ENCODE results near the gene NXNL2. TPM values are rescaled to one million over a fixed set of nuclear protein-coding genes. Genes with fewer than 3 reads are reported as not detected.

NXNL2 gene
- total RNA-seq, 1 donor from 2014 or later, result 0.72 TPM

DNA sequence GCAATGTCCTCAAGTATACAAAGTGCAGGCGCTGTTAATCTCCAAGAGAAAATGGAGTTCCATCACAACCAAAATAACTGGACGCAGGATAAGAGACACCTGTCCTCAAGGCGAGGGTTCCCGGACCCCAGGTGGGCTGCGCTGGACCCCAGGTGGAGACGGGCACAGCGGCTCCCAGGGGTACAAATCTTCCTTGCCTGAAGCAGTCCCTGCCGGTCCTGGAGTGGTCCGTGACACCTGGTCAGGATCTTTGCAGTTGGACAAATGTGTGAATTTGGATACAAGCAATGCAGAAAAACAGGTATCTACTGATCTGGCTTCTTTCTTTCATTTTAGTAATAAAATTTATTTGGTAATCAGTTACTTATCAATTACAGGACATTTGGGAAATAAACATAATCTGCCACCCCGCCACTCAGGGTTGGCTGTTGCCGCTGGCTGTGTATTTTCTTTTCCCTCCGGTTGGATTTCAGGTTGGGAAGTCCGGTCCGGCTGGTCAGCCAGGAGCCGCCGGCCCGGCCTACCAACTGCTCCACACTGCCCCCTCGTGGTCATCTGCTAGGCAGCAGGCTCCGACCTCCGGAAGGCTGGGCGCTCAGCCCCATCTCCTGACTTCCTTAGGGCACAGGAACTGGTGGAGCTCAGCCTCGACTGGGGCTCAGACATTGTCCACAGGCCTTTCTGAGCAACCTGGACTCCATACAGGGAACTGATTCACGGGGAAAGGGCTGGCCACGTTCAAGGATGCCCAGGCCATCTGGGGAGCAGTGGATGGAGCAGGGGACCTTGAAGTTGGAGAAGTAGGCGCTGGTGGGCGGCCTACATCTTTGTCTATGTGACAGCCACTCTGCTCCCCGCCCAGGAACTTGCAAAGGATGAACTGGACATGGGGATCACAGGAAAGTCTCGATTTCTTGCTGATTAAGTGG lies 43.4 kb downstream of the NXNL2 start:
- peak; percentile 87 for DNase-seq

DNA sequence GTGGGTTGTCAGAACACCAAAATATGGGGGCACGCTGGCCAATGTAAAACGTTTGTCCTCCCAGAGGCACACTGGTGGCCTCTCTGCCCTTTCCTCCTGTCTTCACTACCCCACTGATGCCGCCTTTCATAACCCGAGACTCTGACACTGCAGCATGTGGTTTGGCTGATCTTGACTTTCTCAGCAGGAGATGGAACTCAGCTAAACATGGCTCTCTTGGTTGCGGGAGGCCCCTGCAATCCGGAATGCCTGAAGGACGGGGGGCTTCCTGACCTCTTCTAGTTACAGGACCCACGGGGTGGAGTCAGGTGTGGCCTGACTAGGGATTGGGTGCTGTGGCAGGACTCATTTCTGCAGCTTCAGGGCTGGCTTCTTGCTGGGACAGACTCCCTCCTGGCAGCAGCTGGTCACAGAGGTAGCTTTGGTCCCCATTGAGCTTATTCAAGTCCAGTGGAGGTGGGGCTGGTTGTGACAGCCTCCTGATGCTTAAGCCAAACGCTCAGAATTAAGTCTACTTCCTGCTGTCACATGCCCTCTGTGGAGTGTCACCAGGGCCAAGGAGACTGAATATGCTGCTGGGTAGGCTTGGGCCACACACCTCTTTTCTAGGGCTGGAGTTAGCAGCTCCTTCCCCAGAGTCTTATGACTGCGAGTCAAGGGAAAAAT lies 44.2 kb downstream of the NXNL2 start:
- no peak for DNase-seq

DNA sequence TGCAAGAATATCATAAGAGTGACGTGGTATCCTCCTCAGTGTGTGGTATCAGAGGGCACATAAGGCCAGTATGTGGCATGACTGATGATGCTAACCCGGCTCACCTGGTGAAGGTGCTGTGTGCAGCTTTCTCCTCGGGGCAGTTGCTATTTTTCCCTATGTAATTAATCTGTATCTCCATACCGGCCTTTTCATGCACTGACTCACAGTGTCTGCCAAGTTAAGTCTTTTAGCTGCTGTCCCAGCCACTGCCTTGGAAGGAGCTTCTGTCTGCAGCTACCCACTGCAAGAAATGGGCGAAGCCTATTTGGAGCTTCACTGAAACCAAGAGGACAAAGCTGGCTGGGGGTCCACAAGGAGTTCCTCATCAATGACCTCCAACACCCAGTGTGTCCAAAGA lies 46.0 kb downstream of the NXNL2 start:
- DNase-seq, result no peak

DNA sequence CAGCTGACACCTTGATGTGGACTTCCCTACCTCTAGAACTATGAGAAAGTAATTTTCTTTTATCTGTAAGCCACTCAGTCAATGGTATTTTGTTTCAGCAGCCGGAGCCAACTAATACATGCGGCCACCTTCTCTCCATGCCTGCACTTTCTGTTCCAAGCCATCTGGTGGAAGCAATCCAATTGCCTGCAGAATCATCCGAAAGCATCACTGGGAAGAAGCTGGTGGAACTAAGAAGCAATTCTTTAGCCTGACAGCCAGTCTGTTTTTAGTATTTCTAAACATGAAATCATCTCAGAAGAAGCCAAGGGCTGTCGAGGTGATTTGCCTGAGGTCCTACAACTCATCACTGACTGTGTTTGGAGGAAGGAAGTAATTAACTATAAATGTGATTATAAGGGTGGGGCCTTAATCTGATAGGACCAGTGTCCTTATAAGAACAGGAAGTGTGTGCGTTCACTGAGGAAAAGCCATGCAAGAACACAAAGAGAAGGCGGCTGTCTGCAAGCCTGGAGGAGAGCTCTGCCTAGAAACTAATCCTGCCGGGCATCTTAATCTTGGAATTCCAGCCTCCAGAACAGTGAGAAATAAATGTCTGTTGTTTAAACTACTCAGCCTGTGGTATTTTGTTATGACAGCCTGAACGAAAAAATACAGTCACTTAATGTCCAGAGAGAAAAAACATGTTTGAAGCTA lies 49.1 kb downstream of the NXNL2 start:
- peak; percentile 28 for DNase-seq

DNA sequence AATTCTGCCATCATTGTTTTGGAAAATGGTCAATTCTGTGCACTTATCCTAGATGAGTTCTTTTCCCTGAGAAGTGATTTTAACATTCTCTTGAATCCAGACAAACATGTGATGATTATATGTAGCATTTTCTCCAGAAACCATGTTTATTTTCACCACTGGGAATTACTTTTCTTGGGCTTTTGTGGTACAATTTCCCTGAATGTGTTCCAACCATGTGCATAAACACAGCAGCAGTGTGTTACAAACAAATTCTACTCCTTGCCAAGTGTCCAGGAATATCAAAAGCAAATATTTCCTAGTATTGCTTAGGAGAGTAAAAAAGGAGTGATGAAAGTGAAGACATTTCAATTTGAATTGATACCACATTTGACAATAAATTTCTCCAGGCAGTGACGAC lies 50.4 kb downstream of the NXNL2 start:
- DNase-seq, result no peak

DNA sequence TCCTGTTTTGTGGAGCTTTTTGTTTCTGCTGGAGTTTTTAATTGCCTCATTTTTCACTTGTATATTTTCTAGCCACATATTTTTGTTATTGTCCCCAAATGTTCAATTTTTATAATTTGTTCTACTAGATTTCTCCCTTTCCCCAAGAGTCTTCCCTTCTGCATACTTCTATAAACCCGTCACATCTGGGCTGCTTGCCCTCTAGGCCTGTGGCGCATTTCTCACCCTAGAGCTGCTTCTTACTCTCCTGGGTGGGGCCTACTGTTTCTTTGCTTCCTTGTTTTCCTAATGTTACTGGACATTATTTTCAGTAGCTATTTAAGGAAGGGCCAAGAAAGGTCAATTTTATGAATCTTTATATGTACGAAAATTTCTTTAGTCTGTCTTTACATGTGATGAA lies 51.5 kb downstream of the NXNL2 start:
- no peak for DNase-seq

DNA sequence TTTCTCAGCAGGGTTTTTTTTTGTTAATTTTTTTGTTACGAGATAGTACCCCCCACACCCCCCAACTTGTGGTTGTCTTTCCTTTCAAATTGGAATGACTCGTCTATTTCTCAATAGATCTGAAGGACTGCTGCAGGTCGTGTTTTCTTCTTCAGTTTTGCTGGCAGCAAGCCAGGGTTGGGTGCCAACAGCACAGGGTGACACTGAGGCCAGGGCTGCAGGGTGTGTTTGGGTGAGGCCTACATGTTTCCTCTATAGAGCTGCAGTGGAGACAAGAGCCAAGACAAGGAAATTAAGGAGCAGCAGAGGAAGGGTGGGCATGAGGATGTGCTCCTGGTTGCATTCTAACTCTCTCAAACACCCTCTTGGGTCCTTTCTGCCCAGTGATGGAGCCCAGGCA lies 52.2 kb downstream of the NXNL2 start:
- no peak for DNase-seq

DNA sequence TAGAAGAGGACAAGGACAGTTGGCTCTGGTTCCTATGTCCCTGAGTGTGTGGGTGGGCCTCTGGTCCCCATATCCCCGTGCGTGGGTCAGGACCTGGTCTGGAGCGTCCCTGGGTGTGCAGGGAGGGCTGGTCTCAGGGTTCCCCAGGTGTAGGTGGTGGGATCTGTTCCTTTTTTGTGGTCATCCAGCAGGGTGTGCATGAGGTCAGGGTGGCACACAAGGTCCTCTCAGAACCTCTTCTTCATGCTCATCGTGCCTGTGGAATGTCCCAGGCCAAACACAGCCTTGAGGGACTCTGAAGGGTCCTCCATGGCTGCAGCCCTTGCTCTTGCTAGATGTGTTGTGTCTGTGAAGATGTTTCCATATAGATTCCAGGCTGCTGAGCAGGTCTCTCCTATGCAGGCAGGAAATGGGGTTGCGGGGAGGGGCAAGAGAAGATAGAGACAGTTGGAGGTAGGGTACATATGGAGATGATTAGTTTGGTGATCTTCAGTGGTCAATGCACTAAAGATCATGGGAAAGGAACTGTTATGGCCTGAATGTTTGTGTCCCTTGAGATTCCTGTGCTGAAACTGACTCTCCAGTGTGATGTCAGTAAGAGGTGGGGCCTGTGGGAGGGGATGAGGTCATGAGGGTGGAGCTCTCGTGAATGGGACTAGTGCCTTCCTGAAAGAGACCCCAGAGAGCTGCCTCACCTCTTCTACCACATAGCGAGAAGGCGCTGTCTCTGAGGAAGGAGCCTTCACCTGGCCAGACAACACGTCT lies 53.1 kb downstream of the NXNL2 start:
- no peak for DNase-seq

DNA sequence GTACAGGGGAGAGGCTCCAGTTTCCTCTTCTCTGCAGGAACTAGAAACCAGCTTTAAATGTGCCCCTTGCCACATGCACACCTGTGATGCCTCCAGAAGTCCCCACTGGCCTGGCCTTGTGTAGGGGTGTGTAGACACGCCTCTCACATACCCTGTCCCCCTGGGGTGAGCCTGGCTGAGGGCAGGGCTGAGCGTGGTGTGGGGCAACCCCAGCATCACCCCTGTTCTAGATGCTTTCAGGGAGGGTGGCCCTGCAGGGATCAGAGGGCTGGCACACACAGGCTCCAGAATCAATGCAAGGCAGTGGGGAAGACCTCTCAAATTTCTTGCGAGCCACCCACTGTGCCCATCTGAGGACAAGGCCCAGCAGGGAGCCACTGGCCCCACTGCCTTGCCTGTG lies 54.7 kb downstream of the NXNL2 start:
- DNase-seq, result no peak

DNA sequence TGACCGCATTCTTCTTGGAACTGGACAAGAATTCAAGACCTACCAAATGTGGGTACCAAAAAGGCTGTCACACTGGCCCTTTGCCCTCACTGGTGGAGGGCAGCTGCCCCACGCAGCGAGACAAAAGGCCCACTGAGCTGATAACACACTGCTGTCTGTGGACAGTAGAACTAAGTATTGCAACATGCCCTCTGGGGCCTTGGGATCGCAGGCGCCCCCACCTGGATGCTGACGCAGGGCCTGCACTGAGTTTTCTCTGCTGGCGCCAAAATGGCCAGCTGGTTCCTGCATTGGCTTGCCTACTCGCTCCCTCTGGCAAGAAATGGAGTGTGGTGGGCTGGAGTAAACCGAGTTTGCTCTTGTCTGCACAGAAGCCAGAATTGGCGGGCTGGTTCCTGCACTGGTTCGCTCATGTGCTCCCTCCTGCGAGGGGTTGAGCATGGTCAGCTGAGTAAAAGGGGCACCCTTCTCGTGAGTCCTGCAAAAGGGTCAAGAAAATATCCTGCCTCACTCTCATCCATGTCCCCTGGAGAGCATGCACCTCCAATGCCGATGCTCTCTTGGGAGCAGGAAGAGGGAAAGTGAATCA lies 55.7 kb downstream of the NXNL2 start:
- no peak for DNase-seq

DNA sequence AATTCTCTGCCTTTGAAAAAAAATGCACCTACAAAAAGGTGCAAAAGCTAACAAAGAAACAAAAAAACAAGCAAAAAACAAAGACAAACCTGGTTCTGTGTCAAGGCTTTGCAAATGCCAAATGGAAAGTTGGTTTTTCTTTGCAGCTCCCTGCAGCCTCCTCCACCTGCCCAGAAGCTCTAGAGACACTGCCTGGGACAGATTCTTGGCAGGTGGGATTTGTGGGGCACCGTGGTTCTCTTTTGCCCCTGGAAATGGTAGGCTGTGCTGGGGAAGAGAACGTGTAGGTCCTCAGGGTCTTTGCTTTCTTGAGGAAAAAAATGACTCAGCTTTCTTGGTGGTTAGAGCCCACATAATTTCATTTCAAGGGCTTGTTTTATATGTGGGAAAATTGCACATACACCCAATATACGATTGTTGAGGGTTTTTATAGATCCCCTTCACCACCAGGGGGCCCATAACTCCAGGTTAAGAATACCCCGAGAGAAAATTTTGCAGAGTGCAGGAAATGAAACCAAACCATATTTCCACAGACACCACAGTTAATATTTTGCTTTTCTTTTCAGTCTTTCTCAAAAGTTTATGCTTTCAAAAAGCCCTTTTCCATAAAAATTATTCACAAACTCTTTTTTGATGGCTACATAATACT lies 58.7 kb downstream of the NXNL2 start:
- peak; percentile 81 for DNase-seq

Other genes with a start within 250 kb of the NXNL2 start
- gene SPIN1, start 146.7 kb upstream of the NXNL2 start, total RNA-seq, result 111 TPM

Measured in tongue (tissue), 2 donors.